ENCODE results near the gene FSD1. TPM values are rescaled to one million over a fixed set of nuclear protein-coding genes. Genes with fewer than 3 reads are reported as not detected.

Gene FSD1
- total and polyA plus RNA-seq, 9 of the 15 experiments (the other 6 are each of a cell fraction or from before 2014, with no cell fraction given) = 0.11 to 1.9 (median 0.94) TPM; not detected in 1

DNA sequence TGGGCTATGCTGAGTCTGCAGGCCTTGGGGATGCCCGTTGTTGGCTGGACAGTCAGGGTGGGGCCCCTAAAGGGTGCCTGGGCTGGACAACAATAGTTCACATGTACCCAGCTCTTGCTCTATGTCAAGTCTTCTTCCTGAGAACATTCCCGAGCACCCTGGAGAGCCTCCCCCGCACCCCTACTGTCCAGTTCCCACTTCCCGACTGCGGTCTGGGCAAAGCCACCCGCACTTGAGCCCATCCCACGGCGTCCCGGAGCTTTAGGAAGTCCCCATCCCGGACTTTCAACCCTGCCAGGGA is 37.9 kb downstream of the FSD1 start (continued):
- TF ChIP-seq, protein P1, sequence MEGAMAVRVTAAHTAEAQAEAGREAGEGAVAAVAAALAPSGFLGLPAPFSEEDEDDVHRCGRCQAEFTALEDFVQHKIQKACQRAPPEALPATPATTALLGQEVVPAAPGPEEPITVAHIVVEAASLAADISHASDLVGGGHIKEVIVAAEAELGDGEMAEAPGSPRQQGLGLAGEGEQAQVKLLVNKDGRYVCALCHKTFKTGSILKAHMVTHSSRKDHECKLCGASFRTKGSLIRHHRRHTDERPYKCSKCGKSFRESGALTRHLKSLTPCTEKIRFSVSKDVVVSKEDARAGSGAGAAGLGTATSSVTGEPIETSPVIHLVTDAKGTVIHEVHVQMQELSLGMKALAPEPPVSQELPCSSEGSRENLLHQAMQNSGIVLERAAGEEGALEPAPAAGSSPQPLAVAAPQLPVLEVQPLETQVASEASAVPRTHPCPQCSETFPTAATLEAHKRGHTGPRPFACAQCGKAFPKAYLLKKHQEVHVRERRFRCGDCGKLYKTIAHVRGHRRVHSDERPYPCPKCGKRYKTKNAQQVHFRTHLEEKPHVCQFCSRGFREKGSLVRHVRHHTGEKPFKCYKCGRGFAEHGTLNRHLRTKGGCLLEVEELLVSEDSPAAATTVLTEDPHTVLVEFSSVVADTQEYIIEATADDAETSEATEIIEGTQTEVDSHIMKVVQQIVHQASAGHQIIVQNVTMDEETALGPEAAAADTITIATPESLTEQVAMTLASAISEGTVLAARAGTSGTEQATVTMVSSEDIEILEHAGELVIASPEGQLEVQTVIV (CRISPR knock-in tag; IDR thresholded peaks at IDR 0.05; ENCODE audit: borderline replicate concordance) = no peak
- no peak for TF ChIP-seq POLR3A (IDR thresholded peaks at IDR 0.05; ENCODE audit: borderline replicate concordance, extremely low read depth, insufficient read depth, insufficient read length)
- TF ChIP-seq ZNF224 (CRISPR knock-in tag; IDR thresholded peaks at IDR 0.05) = no peak
- TF ChIP-seq, protein P2, sequence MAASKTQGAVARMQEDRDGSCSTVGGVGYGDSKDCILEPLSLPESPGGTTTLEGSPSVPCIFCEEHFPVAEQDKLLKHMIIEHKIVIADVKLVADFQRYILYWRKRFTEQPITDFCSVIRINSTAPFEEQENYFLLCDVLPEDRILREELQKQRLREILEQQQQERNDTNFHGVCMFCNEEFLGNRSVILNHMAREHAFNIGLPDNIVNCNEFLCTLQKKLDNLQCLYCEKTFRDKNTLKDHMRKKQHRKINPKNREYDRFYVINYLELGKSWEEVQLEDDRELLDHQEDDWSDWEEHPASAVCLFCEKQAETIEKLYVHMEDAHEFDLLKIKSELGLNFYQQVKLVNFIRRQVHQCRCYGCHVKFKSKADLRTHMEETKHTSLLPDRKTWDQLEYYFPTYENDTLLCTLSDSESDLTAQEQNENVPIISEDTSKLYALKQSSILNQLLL (CRISPR knock-in tag; IDR thresholded peaks at IDR 0.05; ENCODE audit: borderline replicate concordance) = no peak
- no peak for TF ChIP-seq SRSF9 (IDR thresholded peaks at IDR 0.05; ENCODE audit: borderline replicate concordance, low read depth, low read length)
- TF ChIP-seq, protein P3, sequence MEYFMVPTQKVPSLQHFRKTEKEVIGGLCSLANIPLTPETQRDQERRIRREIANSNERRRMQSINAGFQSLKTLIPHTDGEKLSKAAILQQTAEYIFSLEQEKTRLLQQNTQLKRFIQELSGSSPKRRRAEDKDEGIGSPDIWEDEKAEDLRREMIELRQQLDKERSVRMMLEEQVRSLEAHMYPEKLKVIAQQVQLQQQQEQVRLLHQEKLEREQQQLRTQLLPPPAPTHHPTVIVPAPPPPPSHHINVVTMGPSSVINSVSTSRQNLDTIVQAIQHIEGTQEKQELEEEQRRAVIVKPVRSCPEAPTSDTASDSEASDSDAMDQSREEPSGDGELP (CRISPR knock-in tag; IDR thresholded peaks at IDR 0.05; ENCODE audit: borderline replicate concordance) = no peak
- TF ChIP-seq ATF1 (CRISPR knock-in tag; IDR thresholded peaks at IDR 0.05) = no peak
- no peak for TF ChIP-seq ATF1 (tag; IDR thresholded peaks at IDR 0.05)
- no peak for TF ChIP-seq XRCC4 (IDR thresholded peaks at IDR 0.05; ENCODE audit: extremely low read depth, insufficient read depth, insufficient read length)
- TF ChIP-seq, protein P4, sequence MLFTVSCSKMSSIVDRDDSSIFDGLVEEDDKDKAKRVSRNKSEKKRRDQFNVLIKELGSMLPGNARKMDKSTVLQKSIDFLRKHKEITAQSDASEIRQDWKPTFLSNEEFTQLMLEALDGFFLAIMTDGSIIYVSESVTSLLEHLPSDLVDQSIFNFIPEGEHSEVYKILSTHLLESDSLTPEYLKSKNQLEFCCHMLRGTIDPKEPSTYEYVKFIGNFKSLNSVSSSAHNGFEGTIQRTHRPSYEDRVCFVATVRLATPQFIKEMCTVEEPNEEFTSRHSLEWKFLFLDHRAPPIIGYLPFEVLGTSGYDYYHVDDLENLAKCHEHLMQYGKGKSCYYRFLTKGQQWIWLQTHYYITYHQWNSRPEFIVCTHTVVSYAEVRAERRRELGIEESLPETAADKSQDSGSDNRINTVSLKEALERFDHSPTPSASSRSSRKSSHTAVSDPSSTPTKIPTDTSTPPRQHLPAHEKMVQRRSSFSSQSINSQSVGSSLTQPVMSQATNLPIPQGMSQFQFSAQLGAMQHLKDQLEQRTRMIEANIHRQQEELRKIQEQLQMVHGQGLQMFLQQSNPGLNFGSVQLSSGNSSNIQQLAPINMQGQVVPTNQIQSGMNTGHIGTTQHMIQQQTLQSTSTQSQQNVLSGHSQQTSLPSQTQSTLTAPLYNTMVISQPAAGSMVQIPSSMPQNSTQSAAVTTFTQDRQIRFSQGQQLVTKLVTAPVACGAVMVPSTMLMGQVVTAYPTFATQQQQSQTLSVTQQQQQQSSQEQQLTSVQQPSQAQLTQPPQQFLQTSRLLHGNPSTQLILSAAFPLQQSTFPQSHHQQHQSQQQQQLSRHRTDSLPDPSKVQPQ (CRISPR knock-in tag; IDR thresholded peaks at IDR 0.05; ENCODE audit: borderline replicate concordance) = no peak
- TF ChIP-seq CXXC5 (CRISPR knock-in tag; IDR thresholded peaks at IDR 0.05) = no peak
- TF ChIP-seq ERF (CRISPR knock-in tag; IDR thresholded peaks at IDR 0.05) = no peak
- TF ChIP-seq ATF7 (IDR thresholded peaks at IDR 0.05) = no peak
- TF ChIP-seq, protein P5, sequence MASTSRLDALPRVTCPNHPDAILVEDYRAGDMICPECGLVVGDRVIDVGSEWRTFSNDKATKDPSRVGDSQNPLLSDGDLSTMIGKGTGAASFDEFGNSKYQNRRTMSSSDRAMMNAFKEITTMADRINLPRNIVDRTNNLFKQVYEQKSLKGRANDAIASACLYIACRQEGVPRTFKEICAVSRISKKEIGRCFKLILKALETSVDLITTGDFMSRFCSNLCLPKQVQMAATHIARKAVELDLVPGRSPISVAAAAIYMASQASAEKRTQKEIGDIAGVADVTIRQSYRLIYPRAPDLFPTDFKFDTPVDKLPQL (IDR thresholded peaks at IDR 0.05; ENCODE audit: extremely low read depth, insufficient read length) = no peak
- TF ChIP-seq ZNF77 (CRISPR knock-in tag; IDR thresholded peaks at IDR 0.05) = no peak
- TF ChIP-seq, protein P6, sequence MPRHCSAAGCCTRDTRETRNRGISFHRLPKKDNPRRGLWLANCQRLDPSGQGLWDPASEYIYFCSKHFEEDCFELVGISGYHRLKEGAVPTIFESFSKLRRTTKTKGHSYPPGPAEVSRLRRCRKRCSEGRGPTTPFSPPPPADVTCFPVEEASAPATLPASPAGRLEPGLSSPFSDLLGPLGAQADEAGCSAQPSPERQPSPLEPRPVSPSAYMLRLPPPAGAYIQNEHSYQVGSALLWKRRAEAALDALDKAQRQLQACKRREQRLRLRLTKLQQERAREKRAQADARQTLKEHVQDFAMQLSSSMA (CRISPR knock-in tag; IDR thresholded peaks at IDR 0.05) = no peak
- TF ChIP-seq ZNF583 (CRISPR knock-in tag; IDR thresholded peaks at IDR 0.05) = no peak
- TF ChIP-seq, protein P7, sequence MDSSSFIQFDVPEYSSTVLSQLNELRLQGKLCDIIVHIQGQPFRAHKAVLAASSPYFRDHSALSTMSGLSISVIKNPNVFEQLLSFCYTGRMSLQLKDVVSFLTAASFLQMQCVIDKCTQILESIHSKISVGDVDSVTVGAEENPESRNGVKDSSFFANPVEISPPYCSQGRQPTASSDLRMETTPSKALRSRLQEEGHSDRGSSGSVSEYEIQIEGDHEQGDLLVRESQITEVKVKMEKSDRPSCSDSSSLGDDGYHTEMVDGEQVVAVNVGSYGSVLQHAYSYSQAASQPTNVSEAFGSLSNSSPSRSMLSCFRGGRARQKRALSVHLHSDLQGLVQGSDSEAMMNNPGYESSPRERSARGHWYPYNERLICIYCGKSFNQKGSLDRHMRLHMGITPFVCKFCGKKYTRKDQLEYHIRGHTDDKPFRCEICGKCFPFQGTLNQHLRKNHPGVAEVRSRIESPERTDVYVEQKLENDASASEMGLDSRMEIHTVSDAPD (CRISPR knock-in tag; IDR thresholded peaks at IDR 0.05) = no peak
- no peak for TF ChIP-seq CBX1 (IDR thresholded peaks at IDR 0.05; ENCODE audit: low read depth)
- no peak for TF ChIP-seq ZNF644 (tag; IDR thresholded peaks at IDR 0.05; ENCODE audit: low read depth)
